ENCODE data around the gene CDH15.

The CDH15 gene

DNA sequence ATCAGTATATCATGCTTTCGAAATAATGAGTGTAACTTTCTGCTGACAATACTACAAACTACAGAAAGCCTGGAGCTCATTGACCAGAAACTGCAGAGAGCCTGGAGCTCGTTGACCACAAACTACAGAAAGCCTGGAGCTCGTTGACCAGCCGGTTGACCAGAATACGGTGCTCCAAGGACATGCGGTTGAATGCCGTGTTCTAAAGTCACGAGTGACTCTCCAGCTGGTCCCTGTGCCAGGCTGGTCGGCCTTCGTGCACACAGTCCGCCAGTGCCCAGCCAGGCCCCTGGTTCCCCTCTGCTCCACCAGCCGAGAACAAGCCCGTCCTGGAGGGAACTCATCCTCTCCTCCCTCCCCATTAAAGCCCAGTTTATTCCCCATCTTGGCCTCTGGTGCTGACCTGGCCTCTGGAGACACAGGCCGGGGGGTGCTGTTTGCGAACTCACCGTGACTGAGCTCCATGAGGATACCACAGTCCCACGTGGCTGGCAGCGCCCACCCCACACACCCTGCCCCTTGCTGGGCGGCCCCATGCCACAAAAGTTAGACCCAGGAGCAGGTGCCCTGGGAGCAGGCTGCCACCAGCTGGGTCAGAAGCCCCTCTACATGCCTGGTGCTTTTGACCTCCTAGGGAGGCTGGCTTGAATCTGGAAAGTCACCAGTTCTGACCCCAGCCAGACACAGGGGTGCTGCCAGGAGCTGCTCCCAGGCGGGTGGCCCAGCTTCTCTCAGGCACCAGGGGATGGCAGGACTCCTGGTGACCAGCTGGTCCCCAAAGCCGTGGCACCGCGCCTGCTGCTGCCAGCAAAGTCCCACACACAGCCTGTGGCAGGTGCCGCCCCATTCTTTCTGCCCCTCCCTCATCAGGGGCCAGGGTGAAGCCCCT is 15.5 kb upstream of the CDH15 start:
- Histone ChIP-seq H3K9me3 (ENCODE audit: control insufficient read depth in 1 of 2, low read length in 2 of 2) (no peaks in the 10 kb centered on the region), H3K36me3 (ENCODE audit: control insufficient read depth in 1 of 2, insufficient read depth in 2 of 2, low read length in 2 of 2) (peaks cover 0 to 13% of the 10 kb centered on the region in 2 donors), H3K27me3 (ENCODE audit: control insufficient read depth in 1 of 2, insufficient read depth in 2 of 2, low read length in 2 of 2) (peaks cover 18 to 25% of the 10 kb centered on the region in 2 donors), H3K27ac (ENCODE audit: low read depth, low read length) (no peak overlapping the region), H3K4me1 (ENCODE audit: control insufficient read depth in 1 of 2, insufficient read depth in 2 of 2, low read length in 2 of 2) (peaks cover 5 to 8% of the 10 kb centered on the region in 2 donors), H3K9ac (ENCODE audit: low read depth in 1 of 2, low read length in 2 of 2) (no peak overlapping the region), H3K4me3 (ENCODE audit: low read depth in 1 of 2, low read length in 2 of 2) (no peak overlapping the region)

DNA sequence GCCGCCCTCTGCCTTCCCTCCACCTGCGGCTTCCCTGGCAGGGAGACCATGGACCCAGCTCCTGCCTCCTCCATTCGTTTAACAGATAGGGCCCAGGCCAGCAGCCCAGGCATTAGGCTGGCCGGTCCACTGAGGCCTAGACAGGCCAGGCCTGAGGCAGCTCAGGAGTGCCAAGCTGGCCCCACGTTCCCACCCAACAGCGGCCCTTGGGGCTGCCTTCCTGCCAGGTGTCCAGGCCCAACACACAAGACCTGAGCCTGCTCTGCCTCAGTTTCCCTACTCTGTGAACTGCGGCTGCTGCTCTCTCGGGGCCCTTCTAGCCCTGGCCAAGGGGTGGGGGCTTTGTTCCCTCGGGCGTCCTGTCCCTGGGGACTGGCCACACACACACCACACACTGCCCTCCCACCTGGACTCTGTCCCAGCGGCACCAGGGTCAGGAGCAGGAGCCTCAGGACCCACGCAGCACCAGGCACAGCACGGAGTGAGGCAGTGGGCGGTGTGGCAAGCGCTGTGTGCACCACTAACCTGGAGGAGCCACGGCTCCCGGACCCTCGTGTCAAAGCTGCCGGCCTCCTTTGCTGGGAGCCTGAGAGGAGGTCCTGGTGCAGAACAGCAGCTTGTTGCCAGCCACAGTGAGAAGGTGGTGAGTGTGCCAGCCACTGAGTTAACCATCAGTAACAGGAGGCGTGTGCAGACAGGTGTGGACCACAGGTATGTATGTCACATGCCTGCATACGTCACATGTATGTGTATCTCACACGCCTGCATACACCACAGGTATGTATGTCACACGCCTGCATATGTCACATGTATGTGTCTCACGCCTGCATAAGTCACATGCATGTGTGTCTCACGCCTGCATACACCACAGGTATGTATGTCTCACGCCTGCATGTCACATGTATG is 14.6 kb upstream of the CDH15 start:
- H3K9ac ChIP-seq (ENCODE audit: low read depth in 1 of 2, low read length in 2 of 2) = no peak overlapping the region
- H3K36me3 ChIP-seq (ENCODE audit: control insufficient read depth in 1 of 2, insufficient read depth in 2 of 2, low read length in 2 of 2) = peaks cover 0 to 6% of the 10 kb centered on the region in 2 donors
- no peaks in the 10 kb centered on the region for H3K9me3 ChIP-seq (ENCODE audit: control insufficient read depth in 1 of 2, low read length in 2 of 2)
- peaks cover 5 to 8% of the 10 kb centered on the region in 2 donors for H3K4me1 ChIP-seq (ENCODE audit: control insufficient read depth in 1 of 2, insufficient read depth in 2 of 2, low read length in 2 of 2)
- no peak overlapping the region for H3K27ac ChIP-seq (ENCODE audit: low read depth, low read length)
- peaks cover 18 to 30% of the 10 kb centered on the region in 2 donors for H3K27me3 ChIP-seq (ENCODE audit: control insufficient read depth in 1 of 2, insufficient read depth in 2 of 2, low read length in 2 of 2)
- no peak overlapping the region for H3K4me3 ChIP-seq (ENCODE audit: low read depth in 1 of 2, low read length in 2 of 2)

DNA sequence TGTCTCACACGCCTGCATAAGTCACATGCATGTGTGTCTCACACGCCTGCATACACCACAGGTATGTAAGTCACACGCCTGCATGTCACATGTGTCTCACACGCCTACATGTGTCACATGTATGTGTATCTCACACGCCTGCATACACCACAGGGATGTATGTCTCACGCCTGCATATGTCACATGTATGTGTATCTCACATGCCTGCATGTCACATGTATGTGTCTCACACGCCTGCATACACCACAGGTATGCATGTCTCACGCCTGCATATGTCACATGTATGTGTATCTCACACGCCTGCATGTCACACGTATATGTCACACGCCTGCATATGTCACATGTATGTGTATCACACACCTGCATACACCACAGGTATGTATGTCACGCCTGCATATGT is 13.8 kb upstream of the CDH15 start:
- H3K9me3 ChIP-seq (ENCODE audit: control insufficient read depth in 1 of 2, low read length in 2 of 2) = no peaks in the 10 kb centered on the region
- peaks cover 5 to 8% of the 10 kb centered on the region in 2 donors for H3K4me1 ChIP-seq (ENCODE audit: control insufficient read depth in 1 of 2, insufficient read depth in 2 of 2, low read length in 2 of 2)
- H3K36me3 ChIP-seq (ENCODE audit: control insufficient read depth in 1 of 2, insufficient read depth in 2 of 2, low read length in 2 of 2) = peaks cover 0 to under 1% of the 10 kb centered on the region in 2 donors
- H3K27me3 ChIP-seq (ENCODE audit: control insufficient read depth in 1 of 2, insufficient read depth in 2 of 2, low read length in 2 of 2) = peaks cover 18 to 30% of the 10 kb centered on the region in 2 donors
- no peak overlapping the region for H3K27ac ChIP-seq (ENCODE audit: low read depth, low read length)
- H3K4me3 ChIP-seq (ENCODE audit: low read depth in 1 of 2, low read length in 2 of 2) = no peak overlapping the region
- no peak overlapping the region for H3K9ac ChIP-seq (ENCODE audit: low read depth in 1 of 2, low read length in 2 of 2)

DNA sequence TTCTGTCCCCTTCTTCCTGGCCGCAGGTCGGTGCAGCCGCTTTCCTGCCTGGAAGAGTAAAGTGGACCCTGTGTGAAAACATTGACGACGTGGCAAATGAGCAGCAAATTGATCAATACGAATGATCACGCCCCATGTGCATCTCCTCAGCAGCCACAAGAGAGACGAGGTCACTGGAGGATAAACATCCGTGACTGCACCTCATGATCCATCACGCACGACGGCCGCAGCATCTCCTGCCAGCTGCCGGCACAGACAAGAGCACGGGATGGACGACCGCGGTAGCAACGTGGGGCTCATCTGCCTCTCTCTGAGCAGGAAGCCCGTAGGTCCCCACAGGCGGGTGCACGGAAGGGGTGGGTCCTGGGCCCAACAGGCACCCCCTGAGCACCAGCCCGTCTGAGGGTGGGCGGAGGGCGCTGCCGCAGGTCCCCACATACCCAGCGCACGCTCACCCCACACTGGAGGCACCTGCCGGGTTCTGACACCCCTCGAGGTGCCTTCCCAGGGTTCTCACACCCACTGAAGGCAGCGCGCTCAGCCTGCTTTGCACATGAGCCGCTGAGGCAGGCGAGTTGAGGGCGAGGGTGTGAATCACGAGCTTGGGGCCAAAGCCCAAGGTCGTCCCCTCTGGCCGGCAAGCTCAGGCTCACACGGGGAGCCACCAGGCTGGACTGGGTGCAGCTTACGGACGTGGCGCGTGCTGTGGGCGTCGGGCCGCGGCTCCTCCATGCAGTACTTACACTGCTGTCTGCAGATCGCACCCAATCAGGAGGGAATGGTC is 12.3 kb upstream of the CDH15 start:
- H3K9me3 ChIP-seq (ENCODE audit: control insufficient read depth in 1 of 2, low read length in 2 of 2) = no peaks in the 10 kb centered on the region
- peaks cover 5 to 8% of the 10 kb centered on the region in 2 donors for H3K4me1 ChIP-seq (ENCODE audit: control insufficient read depth in 1 of 2, insufficient read depth in 2 of 2, low read length in 2 of 2)
- no peak overlapping the region for H3K9ac ChIP-seq (ENCODE audit: low read depth in 1 of 2, low read length in 2 of 2)
- H3K27me3 ChIP-seq (ENCODE audit: control insufficient read depth in 1 of 2, insufficient read depth in 2 of 2, low read length in 2 of 2) = peaks cover 18 to 30% of the 10 kb centered on the region in 2 donors
- no peak overlapping the region for H3K27ac ChIP-seq (ENCODE audit: low read depth, low read length)
- H3K4me3 ChIP-seq (ENCODE audit: low read depth in 1 of 2, low read length in 2 of 2) = no peak overlapping the region
- no peaks in the 10 kb centered on the region for H3K36me3 ChIP-seq (ENCODE audit: control insufficient read depth in 1 of 2, insufficient read depth in 2 of 2, low read length in 2 of 2)

DNA sequence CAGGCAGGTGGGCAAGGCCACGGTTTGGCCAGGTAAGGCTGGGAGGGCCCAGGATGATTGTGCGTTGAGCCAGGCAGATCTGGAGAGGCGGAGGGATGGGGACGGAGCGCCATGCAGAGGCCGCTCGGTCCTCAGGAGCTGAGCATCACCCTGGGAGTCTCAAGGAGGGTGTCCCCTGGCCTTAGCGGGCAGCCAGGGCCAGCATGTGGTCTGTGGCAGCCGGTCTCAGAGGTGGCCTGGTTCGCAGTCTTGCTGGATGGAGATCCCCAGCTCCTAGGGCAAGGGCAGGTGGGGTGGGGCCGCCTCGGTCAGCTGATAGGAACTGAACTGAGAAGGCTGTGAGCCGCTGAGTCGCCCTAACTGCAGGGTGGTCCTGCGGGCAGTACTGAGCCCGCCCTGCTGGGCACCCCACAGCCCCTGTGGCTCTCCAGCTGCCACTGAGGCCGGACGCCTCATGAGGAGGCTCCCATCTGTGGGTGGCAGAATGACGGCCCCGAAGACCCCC is 11.6 kb upstream of the CDH15 start:
- H3K36me3 ChIP-seq (ENCODE audit: control insufficient read depth in 1 of 2, insufficient read depth in 2 of 2, low read length in 2 of 2) = no peaks in the 10 kb centered on the region
- H3K9ac ChIP-seq (ENCODE audit: low read depth in 1 of 2, low read length in 2 of 2) = no peak overlapping the region
- no peak overlapping the region for H3K27ac ChIP-seq (ENCODE audit: low read depth, low read length)
- peaks cover 16 to 29% of the 10 kb centered on the region in 2 donors for H3K27me3 ChIP-seq (ENCODE audit: control insufficient read depth in 1 of 2, insufficient read depth in 2 of 2, low read length in 2 of 2)
- no peaks in the 10 kb centered on the region for H3K9me3 ChIP-seq (ENCODE audit: control insufficient read depth in 1 of 2, low read length in 2 of 2)
- peaks cover 5 to 6% of the 10 kb centered on the region in 2 donors for H3K4me1 ChIP-seq (ENCODE audit: control insufficient read depth in 1 of 2, insufficient read depth in 2 of 2, low read length in 2 of 2)
- no peak overlapping the region for H3K4me3 ChIP-seq (ENCODE audit: low read depth in 1 of 2, low read length in 2 of 2)

DNA sequence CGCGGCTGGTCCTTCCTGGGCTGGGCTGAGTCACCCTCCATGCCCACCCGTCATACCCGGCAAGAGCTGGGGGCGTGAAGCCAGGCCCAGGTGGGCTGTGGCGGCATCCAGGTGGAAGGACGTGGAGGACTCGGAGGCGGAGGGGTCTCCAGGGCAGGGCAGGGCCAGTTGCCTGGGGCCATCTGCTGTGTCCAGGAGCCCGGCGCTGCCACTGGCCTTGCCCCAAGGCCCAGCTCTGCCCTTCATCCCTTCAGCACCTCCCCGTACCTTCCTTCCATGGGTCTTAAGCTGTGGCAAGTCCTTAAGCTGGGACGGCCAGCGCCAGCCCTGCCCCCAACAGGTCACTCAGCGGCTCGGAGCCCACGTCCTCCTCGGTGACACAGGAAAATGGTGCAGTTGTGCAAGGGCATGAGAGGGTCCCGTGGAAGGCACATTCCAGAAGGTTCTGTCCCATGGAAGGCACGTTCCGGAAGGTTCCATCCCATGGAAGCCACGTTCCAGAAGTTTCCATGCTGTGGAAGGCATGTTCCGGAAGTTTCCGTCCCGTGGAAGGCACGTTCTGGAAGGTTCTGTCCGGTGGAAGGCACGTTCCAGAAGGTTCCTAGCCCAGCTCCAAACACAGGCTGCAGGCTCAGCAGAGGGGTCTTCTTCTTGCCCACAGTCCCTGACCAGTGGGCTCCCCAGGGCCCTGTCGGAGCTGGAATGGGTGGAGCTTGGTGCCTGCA is 10.4 kb upstream of the CDH15 start:
- Histone ChIP-seq H3K9ac (ENCODE audit: low read depth in 1 of 2, low read length in 2 of 2) (no peak overlapping the region), H3K9me3 (ENCODE audit: control insufficient read depth in 1 of 2, low read length in 2 of 2) (no peaks in the 10 kb centered on the region), H3K36me3 (ENCODE audit: control insufficient read depth in 1 of 2, insufficient read depth in 2 of 2, low read length in 2 of 2) (no peaks in the 10 kb centered on the region), H3K27me3 (ENCODE audit: control insufficient read depth in 1 of 2, insufficient read depth in 2 of 2, low read length in 2 of 2) (peaks cover 6 to 17% of the 10 kb centered on the region in 2 donors), H3K4me1 (ENCODE audit: control insufficient read depth in 1 of 2, insufficient read depth in 2 of 2, low read length in 2 of 2) (no peaks in the 10 kb centered on the region), H3K27ac (ENCODE audit: low read depth, low read length) (no peak overlapping the region), H3K4me3 (ENCODE audit: low read depth in 1 of 2, low read length in 2 of 2) (no peak overlapping the region)

DNA sequence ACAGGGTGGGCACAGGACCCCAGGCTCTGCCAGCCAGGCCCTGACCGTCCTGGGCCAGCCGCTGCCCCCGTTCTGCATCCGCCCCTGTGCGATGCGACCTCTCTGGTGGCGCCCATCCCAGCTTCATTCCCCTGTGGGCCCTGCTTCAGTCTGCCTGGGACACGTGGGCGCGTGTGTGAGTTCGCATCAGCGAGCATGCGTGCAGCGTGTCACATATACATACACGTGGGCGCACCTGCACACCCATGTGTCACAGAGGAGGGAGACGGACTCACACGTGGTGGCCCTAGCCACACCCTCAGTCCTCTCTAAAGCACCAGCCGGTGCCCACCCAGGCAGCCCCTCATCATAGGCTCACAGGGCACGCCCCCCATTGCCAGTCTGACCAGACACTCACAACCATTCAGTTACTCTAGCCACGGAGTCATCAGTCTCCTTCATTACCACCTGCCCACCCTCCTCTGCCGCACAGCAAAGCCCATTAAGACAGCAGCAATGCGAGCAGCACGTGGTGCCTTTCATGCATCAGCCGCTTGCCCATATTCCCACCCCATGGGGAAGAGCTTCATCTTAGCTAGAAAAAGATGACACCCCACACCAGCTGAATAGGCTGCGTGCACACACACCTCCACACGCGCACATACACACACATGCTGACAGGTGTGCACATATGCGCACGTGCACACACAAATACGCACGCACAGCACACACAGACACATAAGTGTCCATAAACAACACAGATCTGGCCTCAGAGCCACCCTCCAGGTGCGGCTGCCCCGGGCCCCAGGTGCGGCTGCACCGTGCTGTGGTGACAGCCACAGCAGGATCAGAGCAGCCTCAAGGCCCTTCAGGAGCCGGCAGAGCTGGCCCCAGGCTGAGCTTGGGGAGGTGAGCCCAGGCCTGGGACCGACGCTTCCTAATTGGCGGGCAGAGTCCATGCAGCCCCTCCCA is 9.5 kb upstream of the CDH15 start:
- H3K27me3 ChIP-seq (ENCODE audit: control insufficient read depth in 1 of 2, insufficient read depth in 2 of 2, low read length in 2 of 2) = peaks cover 4 to 9% of the 10 kb centered on the region in 2 donors
- H3K9me3 ChIP-seq (ENCODE audit: control insufficient read depth in 1 of 2, low read length in 2 of 2) = no peaks in the 10 kb centered on the region
- H3K36me3 ChIP-seq (ENCODE audit: control insufficient read depth in 1 of 2, insufficient read depth in 2 of 2, low read length in 2 of 2) = no peaks in the 10 kb centered on the region
- no peak overlapping the region for H3K4me3 ChIP-seq (ENCODE audit: low read depth in 1 of 2, low read length in 2 of 2)
- H3K4me1 ChIP-seq (ENCODE audit: control insufficient read depth in 1 of 2, insufficient read depth in 2 of 2, low read length in 2 of 2) = peaks cover under 1 to 2% of the 10 kb centered on the region in 2 donors
- no peak overlapping the region for H3K27ac ChIP-seq (ENCODE audit: low read depth, low read length)
- no peak overlapping the region for H3K9ac ChIP-seq (ENCODE audit: low read depth in 1 of 2, low read length in 2 of 2)

DNA sequence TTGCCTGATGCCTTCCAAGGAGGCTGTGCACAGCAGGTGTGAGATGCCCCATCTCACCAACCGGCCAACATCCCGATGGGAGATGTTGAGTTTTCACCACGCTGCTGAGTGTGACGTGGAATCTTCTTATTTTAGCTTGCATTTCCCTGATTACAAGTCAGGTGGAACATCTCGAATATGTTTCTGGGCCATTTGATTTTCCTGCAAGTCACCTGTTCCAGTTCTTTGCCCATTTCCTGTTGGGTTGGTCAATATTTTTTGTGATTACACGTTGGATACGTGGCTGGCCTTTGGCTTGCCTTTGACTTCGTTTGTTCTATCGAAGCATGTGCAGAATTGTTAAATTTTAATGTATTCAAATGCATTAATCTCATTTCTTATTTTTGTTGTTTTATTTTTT is 8.3 kb upstream of the CDH15 start:
- Histone ChIP-seq H3K4me1 (ENCODE audit: control insufficient read depth in 1 of 2, insufficient read depth in 2 of 2, low read length in 2 of 2) (peaks cover 5 to 6% of the 10 kb centered on the region in 2 donors), H3K9me3 (ENCODE audit: control insufficient read depth in 1 of 2, low read length in 2 of 2) (no peaks in the 10 kb centered on the region), H3K9ac (ENCODE audit: low read depth in 1 of 2, low read length in 2 of 2) (no peak overlapping the region), H3K36me3 (ENCODE audit: control insufficient read depth in 1 of 2, insufficient read depth in 2 of 2, low read length in 2 of 2) (no peaks in the 10 kb centered on the region), H3K27me3 (ENCODE audit: control insufficient read depth in 1 of 2, insufficient read depth in 2 of 2, low read length in 2 of 2) (peaks cover 6 to 10% of the 10 kb centered on the region in 2 donors), H3K27ac (ENCODE audit: low read depth, low read length) (no peak overlapping the region), H3K4me3 (ENCODE audit: low read depth in 1 of 2, low read length in 2 of 2) (no peak overlapping the region)

Measured in duodenal mucosa (tissue), 2 donors.